HepG2 (cell line): ENCODE measurements around the gene SFRP2.

Experiments
- BHLHE40 ChIP-seq: IDR thresholded peaks from 2 replicates; pipeline ENCODE4 v1.6.1; 2011; ENCODE audit warnings: low read length, improper control_type of control experiment
- BRCA1 ChIP-seq: sonication (generic); formaldehyde crosslinking; IDR thresholded peaks from 2 replicates; pipeline ENCODE4 v1.4.0; 2020; ENCODE audit warnings: missing genetic modification reagents
- JUND ChIP-seq: sonication (generic); formaldehyde crosslinking; IDR thresholded peaks from 2 replicates; pipeline ENCODE4 v1.8.0; 2022; ENCODE audit warnings: mild to moderate bottlenecking, missing genetic modification reagents
- KDM1A ChIP-seq: IDR thresholded peaks from 2 replicates; pipeline ENCODE4 v1.6.1; 2016; ENCODE audit warnings: missing compliant biosample characterization
- NFATC3 ChIP-seq: sonication (generic); formaldehyde crosslinking; IDR thresholded peaks from 2 replicates; pipeline ENCODE4 v1.5.1; 2020; ENCODE audit warnings: mild to moderate bottlenecking, missing genetic modification reagents
- PHB2 ChIP-seq: fragments of 450-650 bp; IDR thresholded peaks from 2 replicates; pipeline ENCODE4 v1.6.1; 2018; ENCODE audit not compliant: partially characterized antibody
- UBTF ChIP-seq: sonication (generic); formaldehyde crosslinking; IDR thresholded peaks from 2 replicates; pipeline ENCODE4 v1.4.0; 2020; ENCODE audit warnings: mild to moderate bottlenecking, missing genetic modification reagents
- ZBTB33 ChIP-seq: sonication (generic); formaldehyde crosslinking; IDR thresholded peaks from 2 replicates; pipeline ENCODE4 v1.4.0; 2020; ENCODE audit warnings: missing genetic modification reagents
- ZBTB39 ChIP-seq: sonication (generic); formaldehyde crosslinking; IDR thresholded peaks from 2 replicates; pipeline ENCODE4 v1.5.0; 2020; ENCODE audit warnings: missing genetic modification reagents
- ZNF274 ChIP-seq: sonication (generic); formaldehyde crosslinking; IDR thresholded peaks from 2 replicates; pipeline ENCODE4 v1.5.1; 2020; ENCODE audit warnings: mild to moderate bottlenecking, missing genetic modification reagents

- TF ChIP-seq ZBTB33 (CRISPR knock-in tag) = no peak
- no peak for TF ChIP-seq ZNF274 (CRISPR knock-in tag)
- TF ChIP-seq JUND (CRISPR knock-in tag) = no peak
- TF ChIP-seq NFATC3 (CRISPR knock-in tag) = no peak
- TF ChIP-seq ZBTB39 (CRISPR knock-in tag) = no peak
- no peak for TF ChIP-seq BRCA1 (CRISPR knock-in tag)
- TF ChIP-seq BHLHE40 = no peak
- no peak for TF ChIP-seq UBTF
- no peak for TF ChIP-seq PHB2
- TF ChIP-seq KDM1A = no peak
These were observed 23.0 kb downstream of the SFRP2 start for GRCh38 chr4:153765894-153766293.
